ENCODE results near the gene ASF1B. TPM values are rescaled to one million over a fixed set of nuclear protein-coding genes. Genes with fewer than 3 reads are reported as not detected.

ASF1B gene
- 17.9 TPM in 2 replicates for total RNA-seq

DNA sequence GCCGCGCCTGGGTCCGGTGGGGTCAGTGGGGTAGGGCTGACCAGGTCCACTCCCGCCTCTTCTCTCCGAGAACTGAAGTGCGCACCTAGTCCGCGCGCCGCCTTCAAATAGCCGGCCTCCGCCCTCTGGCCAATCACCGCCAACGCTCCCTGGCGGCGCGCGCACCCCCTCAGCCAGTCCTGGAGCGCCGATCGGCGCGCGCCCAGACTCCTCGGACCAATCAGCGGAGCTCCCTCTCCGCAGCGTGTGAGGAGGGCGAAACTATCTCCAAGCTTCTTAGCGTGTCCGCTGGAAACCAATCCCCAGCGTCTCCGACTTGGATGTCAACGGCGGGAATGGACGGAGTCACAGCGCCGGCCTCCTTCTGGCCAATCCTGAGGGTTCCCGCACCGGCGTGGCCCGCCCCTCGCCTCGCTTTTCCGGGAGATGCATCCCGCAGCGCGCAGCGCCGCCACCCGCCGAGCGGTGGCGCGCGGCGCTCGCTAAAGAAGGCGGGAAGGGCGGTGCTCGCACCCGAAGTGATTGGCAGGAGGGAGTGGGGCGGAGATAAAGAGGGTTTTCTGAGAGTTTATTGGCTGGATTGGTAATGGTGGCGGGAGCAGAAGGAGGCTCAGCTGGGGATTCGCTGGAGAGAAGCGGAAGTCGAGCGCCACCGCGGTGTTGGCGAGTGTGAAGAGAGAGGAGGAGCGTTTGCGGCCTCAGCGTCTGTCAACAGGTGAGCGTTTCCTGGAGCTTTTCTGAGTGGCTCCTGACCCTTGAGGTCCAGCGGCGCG lies at the start of gene ASF1B:
TSS of gene ASF1B (minus strand) at position 81 of the 773 bp plus-strand sequence. CDS start 133 bp downstream, outside the sequence.

DNA sequence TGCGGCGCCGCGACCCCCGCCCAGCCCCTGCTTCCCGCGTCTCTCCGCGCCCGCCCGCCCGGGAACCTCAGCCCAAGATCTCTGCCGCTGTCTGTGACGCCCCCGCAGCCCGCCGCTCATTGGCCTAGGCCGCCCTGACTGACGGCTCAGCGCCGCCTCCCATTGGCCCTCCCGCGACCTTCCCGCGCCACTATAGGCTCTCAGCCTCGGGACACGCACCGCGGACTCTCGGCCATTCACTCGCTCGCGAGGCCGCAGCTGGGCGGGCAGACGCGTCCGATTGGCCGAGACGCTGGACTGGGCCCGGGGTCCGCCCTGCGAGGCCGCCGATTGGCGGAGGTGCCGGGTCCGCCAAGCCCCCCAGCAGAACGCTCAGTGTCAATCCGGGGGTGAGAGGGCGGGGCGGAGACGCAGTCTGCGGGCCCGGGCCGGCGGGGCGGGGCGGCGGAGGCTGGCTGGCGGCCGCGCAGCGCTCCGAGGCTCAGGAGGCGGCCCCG lies 18.7 kb downstream of the ASF1B start, which contains the start of gene PRKACA:
TSS of gene PRKACA (minus strand) at position 95 of the 497 bp plus-strand sequence. CDS start 215 bp downstream, outside the sequence.

DNA sequence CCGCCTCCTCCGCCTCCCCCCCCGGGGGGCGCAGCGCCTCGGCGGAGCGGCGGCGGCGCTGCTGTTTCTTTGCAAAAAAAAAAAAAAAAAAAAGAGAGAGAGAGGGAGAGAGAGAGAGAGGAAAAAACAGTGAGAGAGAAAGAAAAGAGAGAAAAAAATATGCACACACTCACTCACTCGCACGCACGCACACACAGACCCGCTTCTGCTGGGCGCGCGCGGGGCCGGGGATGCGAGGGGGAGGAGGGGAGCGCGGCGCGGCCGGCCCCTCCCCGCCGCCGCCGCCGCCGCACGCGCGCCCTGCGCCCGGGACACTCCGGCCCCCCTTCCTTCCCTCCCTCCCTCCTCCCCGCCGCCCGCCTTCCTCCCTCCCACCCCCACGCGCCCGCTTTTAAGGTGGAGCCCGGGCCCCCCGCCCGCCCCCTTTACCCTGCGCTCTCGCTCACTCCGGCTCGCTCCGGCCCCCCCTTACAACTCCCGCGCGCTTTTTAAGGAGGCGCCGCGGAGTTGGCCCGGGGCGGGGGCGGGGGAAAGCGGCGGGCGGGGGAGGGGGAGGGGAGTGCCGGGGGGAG lies 45.8 kb downstream of the ASF1B start, which contains the start of gene SAMD1:
TSS of gene SAMD1 (minus strand) at position 243 of the 572 bp plus-strand sequence.

DNA sequence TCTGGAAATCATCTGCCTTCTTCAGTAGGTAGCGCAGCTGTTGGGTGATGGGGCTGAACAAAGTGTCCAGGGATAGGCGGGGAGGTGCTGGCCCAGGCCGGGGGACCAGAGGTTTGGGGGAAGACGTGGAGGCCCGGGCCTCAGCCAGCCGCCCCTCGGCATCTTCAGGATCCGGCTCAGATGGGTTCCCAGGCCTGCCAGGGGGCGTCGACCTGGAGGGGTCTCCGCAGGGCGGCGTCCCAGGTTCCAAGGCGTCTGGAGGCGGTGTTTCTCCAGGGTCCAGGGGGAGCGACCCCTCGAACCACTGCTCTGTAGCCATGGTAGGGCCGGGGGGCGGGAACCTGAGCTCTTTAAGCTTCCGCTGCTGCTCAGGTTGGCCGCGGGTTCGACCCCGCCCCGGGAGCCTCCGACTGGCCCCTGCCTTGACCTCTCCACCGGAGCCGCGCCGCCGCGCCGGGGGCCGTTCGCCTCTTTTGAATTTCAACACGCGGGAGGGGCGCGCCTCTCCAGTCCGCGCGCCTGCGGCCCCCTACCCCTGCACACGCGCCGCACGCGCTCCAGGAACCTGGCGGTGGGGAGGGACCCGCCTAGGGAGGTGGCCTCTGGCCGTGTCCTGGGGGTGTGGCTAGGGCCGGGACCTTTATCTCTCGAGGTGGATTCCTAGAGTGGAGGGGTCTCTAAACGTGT lies 50.9 kb downstream of the ASF1B start, which contains the start of gene C19orf67:
TSS of gene C19orf67 (minus strand) at position 475 of the 687 bp plus-strand sequence. CDS start at position 319, 156 bp downstream.

DNA sequence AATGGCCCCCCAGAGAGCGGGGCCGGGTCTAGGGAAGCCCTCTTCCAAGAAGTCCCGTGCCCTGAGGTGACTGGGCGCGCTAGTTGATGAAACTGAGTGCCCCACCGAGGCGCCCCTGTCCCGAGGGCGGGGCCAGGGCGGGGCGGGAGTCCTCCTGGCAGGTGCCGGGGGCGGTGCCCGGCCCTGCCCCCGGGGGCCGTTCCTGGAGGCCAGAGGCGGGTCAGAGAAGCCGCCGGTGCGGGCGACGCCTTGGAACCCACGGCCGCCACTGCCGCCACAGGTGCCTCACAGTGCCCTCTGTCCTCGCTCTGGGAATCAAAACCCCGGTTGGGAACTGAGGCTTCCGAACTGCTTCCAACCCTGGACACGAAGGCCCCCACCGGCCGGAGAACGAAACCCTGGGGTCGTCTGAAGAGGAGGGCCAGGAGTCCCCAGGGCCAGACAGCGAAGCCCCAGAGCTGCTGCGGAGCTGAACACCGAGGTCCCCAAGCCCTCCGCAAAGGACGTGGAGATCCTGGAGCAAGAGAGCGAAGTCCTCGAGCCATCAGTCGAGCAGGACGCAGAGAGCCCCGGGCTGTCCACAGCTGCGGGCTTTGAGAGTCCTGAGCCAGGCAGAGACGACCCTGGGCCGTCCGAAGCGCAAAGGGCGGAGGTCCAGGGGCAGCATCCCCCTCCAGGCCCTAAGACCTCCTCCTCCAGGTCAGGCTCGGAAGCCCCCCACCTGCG lies 63.7 kb downstream of the ASF1B start, which contains the start of gene MISP3:
TSS of gene MISP3 (plus strand) at position 252 of the 726 bp plus-strand sequence. CDS start 524 bp downstream, outside the sequence.

Other genes starting within 250 kb of the ASF1B start
- gene BRME1, start 230.5 kb downstream of the ASF1B start, total RNA-seq, result 0.32 and 1.1 TPM in 2 replicates
- 4.1 and 4.2 TPM in 2 replicates for gene CC2D1A, start 230.4 kb downstream of the ASF1B start, total RNA-seq
- gene PODNL1, start 198.2 kb downstream of the ASF1B start, total RNA-seq, result under 0.01 TPM in 1 of 2 replicates, not detected in the other
- gene DCAF15, start 184.1 kb downstream of the ASF1B start, total RNA-seq, result 9.7 and 10.2 TPM in 2 replicates
- gene RFX1, start 130.3 kb downstream of the ASF1B start, total RNA-seq, result 0.97 and 1.5 TPM in 2 replicates
- gene RLN3, start 108.4 kb downstream of the ASF1B start, total RNA-seq, result not detected in 2 replicates
- gene IL27RA, start 104.8 kb downstream of the ASF1B start, total RNA-seq, result 12.3 and 14.0 TPM in 2 replicates
- gene PALM3, start 74.5 kb downstream of the ASF1B start, total RNA-seq, result 0.15 TPM in 1 of 2 replicates, not detected in the other
- gene MISP3, start 63.8 kb downstream of the ASF1B start, total RNA-seq, result 0.61 TPM in 1 of 2 replicates, not detected in the other
- not detected in 2 replicates for gene C19orf67, start 50.8 kb downstream of the ASF1B start, total RNA-seq
- gene SAMD1, start 45.8 kb downstream of the ASF1B start, total RNA-seq, result 14.1 and 16.2 TPM in 2 replicates
- gene PRKACA, start 18.8 kb downstream of the ASF1B start, total RNA-seq, result 24.5 and 35.4 TPM in 2 replicates
- gene ADGRL1, start 69.6 kb upstream of the ASF1B start, total RNA-seq, result 1.9 and 2.1 TPM in 2 replicates
- 2.3 and 4.4 TPM in 2 replicates for gene ADGRE5, start 244.9 kb upstream of the ASF1B start, total RNA-seq